ENCODE data around the gene PROSER3.

The PROSER3 gene

GRCh38 chr19:35757749-35758608 is at the start of gene PROSER3:
PROSER3 (plus strand) TSS chr19:35758176; CDS start chr19:35758216, 40 bp downstream.
- DNase-seq, result peak; percentile 99 to 100

GRCh38 chr19:35708391-35708790 is 49.6 kb upstream of the PROSER3 start:
- DNase-seq, result no peak

- peak in 1 of 2 donors; percentile 52 for DNase-seq
These were observed 46.9 kb upstream of the PROSER3 start for GRCh38 chr19:35710784-35711723.

- DNase-seq, result peak; percentile 49 to 59
These were observed 45.1 kb upstream of the PROSER3 start for GRCh38 chr19:35712567-35713505.

- DNase-seq, result no peak
These were observed 44.5 kb upstream of the PROSER3 start for GRCh38 chr19:35713506-35713850.

- DNase-seq, result no peak
These were observed 44.0 kb upstream of the PROSER3 start for GRCh38 chr19:35713904-35714495.

GRCh38 chr19:35714601-35715354 is 43.2 kb upstream of the PROSER3 start:
- DNase-seq, result no peak

GRCh38 chr19:35715355-35715809 is 42.6 kb upstream of the PROSER3 start:
- DNase-seq, result no peak

GRCh38 chr19:35715981-35716800 is 41.8 kb upstream of the PROSER3 start:
- peak in 1 of 2 donors; percentile 25 for DNase-seq

- DNase-seq, result peak; percentile 98 to 99
These were observed 40.9 kb upstream of the PROSER3 start for GRCh38 chr19:35716801-35717664.

GRCh38 chr19:35717665-35718344 is 40.2 kb upstream of the PROSER3 start, which contains the start of gene KMT2B:
KMT2B (plus strand) TSS chr19:35718003; CDS start chr19:35718019, 16 bp downstream.
- DNase-seq, result no peak

- peak in 1 of 2 donors; percentile 42 for DNase-seq
These were observed 39.5 kb upstream of the PROSER3 start for GRCh38 chr19:35718345-35719041.

GRCh38 chr19:35719402-35720162 is 38.4 kb upstream of the PROSER3 start:
- DNase-seq, result no peak

- no peak for DNase-seq
These were observed 37.8 kb upstream of the PROSER3 start for GRCh38 chr19:35720163-35720524.

GRCh38 chr19:35720648-35721047 is 37.3 kb upstream of the PROSER3 start:
- no peak for DNase-seq

- no peak for DNase-seq
These were observed 36.6 kb upstream of the PROSER3 start for GRCh38 chr19:35721374-35721773.

- DNase-seq, result no peak
These were observed 35.5 kb upstream of the PROSER3 start for GRCh38 chr19:35722461-35722860.

Measured in CD4-positive, alpha-beta T cell treated with Interferon alpha-2 for 1 hour (primary cell).